ENCODE measurements around the gene RPS14.

GRCh38 chr5:150460781-150461180 lies 11.2 kb upstream of the RPS14 start:
- TF ChIP-seq CTCF (optimal IDR thresholded peaks at IDR 0.05 in 1 of 3, IDR thresholded peaks at IDR 0.05 in 1 of 3, conservative IDR thresholded peaks at IDR 0.05 in 1 of 3; ENCODE audit: extremely low read depth in 1 of 3, insufficient read depth in 2 of 3, low read length in 3 of 3) (no peak), EZH2 (IDR thresholded peaks at IDR 0.05; ENCODE audit: low read length) (no peak)
